WERI-Rb-1 (cell line): ENCODE results near the gene NTRK1.

Source experiments
- DNase-seq: peaks from one replicate; pipeline ENCODE4 v3.0.0-alpha.2; 2020
- H3K27ac ChIP-seq: fragments of 250-450 bp; sonication (Bioruptor Pico); 2 replicates; pipeline ENCODE4 v1.5.1; 2020; ENCODE audit warnings: mild to moderate bottlenecking, moderate library complexity
- H3K27me3 ChIP-seq: fragments of 250-450 bp; sonication (Bioruptor Pico); 2 replicates; pipeline ENCODE4 v1.5.1; 2021; ENCODE audit warnings: mild to moderate bottlenecking, low read depth, moderate library complexity; ENCODE audit not compliant: insufficient read depth, severe bottlenecking
- H3K36me3 ChIP-seq: fragments of 250-450 bp; sonication (Bioruptor Pico); 2 replicates; pipeline ENCODE4 v1.5.1; 2020; ENCODE audit warnings: mild to moderate bottlenecking, moderate library complexity
- H3K4me3 ChIP-seq: 2 replicates; pipeline ENCODE4 v1.5.1; 2011; ENCODE audit warnings: low read depth, mild to moderate bottlenecking, control low read depth, low read length
- H3K9me3 ChIP-seq: fragments of 250-450 bp; sonication (Bioruptor Pico); 2 replicates; pipeline ENCODE4 v1.5.1; 2021; ENCODE audit warnings: mild to moderate bottlenecking, moderate library complexity; ENCODE audit not compliant: severe bottlenecking
- CTCF ChIP-seq: IDR thresholded peaks from 2 replicates; pipeline ENCODE4 v1.5.1; 2011; ENCODE audit warnings: low read depth, mild to moderate bottlenecking, control low read depth, inconsistent platforms, low read length

Gene NTRK1

GRCh38 chr1:156895455-156895812, 34.8 kb downstream of the NTRK1 start:
- H3K9me3 ChIP-seq = no peaks in the 10 kb centered on the region
- no peak overlapping the region for H3K4me3 ChIP-seq
- H3K36me3 ChIP-seq = no peaks in the 10 kb centered on the region
- TF ChIP-seq CTCF = no peak
- no peak overlapping the region for H3K27ac ChIP-seq
- no peaks in the 10 kb centered on the region for H3K27me3 ChIP-seq
- DNase-seq = no peak

- H3K27ac ChIP-seq = no peak overlapping the region
- no peak for TF ChIP-seq CTCF
Observed at GRCh38 chr1:156895927-156896326, 35.3 kb downstream of the NTRK1 start.

GRCh38 chr1:156896490-156897033, 35.9 kb downstream of the NTRK1 start:
- TF ChIP-seq CTCF = no peak
- Histone ChIP-seq H3K27ac (no peak overlapping the region), H3K27me3 (no peaks in the 10 kb centered on the region), H3K4me3 (no peak overlapping the region), H3K36me3 (no peaks in the 10 kb centered on the region), H3K9me3 (no peaks in the 10 kb centered on the region)
- DNase-seq = no peak

More at GRCh38 chr1:156895927-156896326, 35.3 kb downstream of the NTRK1 start:
- Histone ChIP-seq H3K9me3 (no peaks in the 10 kb centered on the region), H3K27me3 (no peaks in the 10 kb centered on the region), H3K4me3 (no peak overlapping the region), H3K36me3 (no peaks in the 10 kb centered on the region)
- DNase-seq = no peak

GRCh38 chr1:156897078-156897825, 36.6 kb downstream of the NTRK1 start:
- DNase-seq = no peak
- no peaks in the 10 kb centered on the region for H3K9me3 ChIP-seq
- H3K27ac ChIP-seq = no peak overlapping the region
- H3K27me3 ChIP-seq = no peaks in the 10 kb centered on the region
- no peak overlapping the region for H3K4me3 ChIP-seq
- no peaks in the 10 kb centered on the region for H3K36me3 ChIP-seq
- no peak for TF ChIP-seq CTCF

GRCh38 chr1:156898161-156898566, 37.5 kb downstream of the NTRK1 start:
- no peaks in the 10 kb centered on the region for H3K27me3 ChIP-seq
- H3K27ac ChIP-seq = no peak overlapping the region
- no peak for DNase-seq
- H3K4me3 ChIP-seq = no peak overlapping the region
- no peaks in the 10 kb centered on the region for H3K9me3 ChIP-seq
- TF ChIP-seq CTCF = no peak
- no peaks in the 10 kb centered on the region for H3K36me3 ChIP-seq
